Esophagus muscularis mucosa (tissue), 3 donors: ENCODE results near the gene LRP8.

Experiments
- CTCF ChIP-seq, 3 experiments: fragments of 200-600 bp in 2 of 3; fragments of 450-650 bp in 1 of 3; sonication (generic) in 2 of 3; IDR thresholded peaks; one replicate each; pipeline ENCODE4 v1.5.1; 2017 to 2019; ENCODE audit warnings: antibody characterized with exemption in 3 of 3, mild to moderate bottlenecking in 2 of 3, moderate library complexity in 1 of 3
- POLR2A ChIP-seq: fragments of 450-650 bp; IDR thresholded peaks from one replicate; pipeline ENCODE4 v1.6.1; 2017; ENCODE audit warnings: antibody characterized with exemption, moderate library complexity, mild to moderate bottlenecking, low read depth

GRCh38 chr1:53273526-53273925 is 54.3 kb downstream of the LRP8 start:
- TF ChIP-seq CTCF (IDR thresholded peaks at IDR 0.05) (no peak), POLR2A (no peak)
